ENCODE measurements around the gene BRAT1.

- TF ChIP-seq CTCF (IDR thresholded peaks at IDR 0.05; ENCODE audit: low read length) (no peak), EZH2 (IDR thresholded peaks at IDR 0.05; ENCODE audit: borderline replicate concordance, low read length) (no peak)
Observed at GRCh38 chr7:2583798-2584580, 28.7 kb upstream of the BRAT1 start.
